ENCODE data around the gene CFAP52.

- TF ChIP-seq CTCF (IDR thresholded peaks at IDR 0.05) (no peak), POLR2A (IDR thresholded peaks at IDR 0.05) (no peak), POLR2AphosphoS5 (IDR thresholded peaks at IDR 0.05) (no peak)
Measured at GRCh38 chr17:9568957-9569588, 7.4 kb upstream of the CFAP52 start.
